Cardiac muscle cell (in vitro differentiated cells and primary cell): ENCODE measurements around the gene SLC6A12. TPM values are rescaled to one million over a fixed set of nuclear protein-coding genes. Genes with fewer than 3 reads are reported as not detected.

Source experiments
- DNase-seq, 2 donors: peaks; one replicate each; pipeline versions ENCODE4 v3.0.0 to v3.0.0-alpha.2; 2010 to 2017; ENCODE audit warnings: low read depth in 1 of 2, low spot score in 1 of 2
- H3K27ac ChIP-seq: fragments of 200-600 bp; sonication (generic); 2 replicates; pipeline ENCODE4 v1.5.1; 2016
- H3K27me3 ChIP-seq: fragments of 200-600 bp; sonication (generic); 2 replicates; pipeline ENCODE4 v1.6.0; 2016; ENCODE audit warnings: control low read depth
- H3K36me3 ChIP-seq: fragments of 200-600 bp; sonication (generic); 2 replicates; pipeline ENCODE4 v1.5.1; 2016; ENCODE audit warnings: control low read depth
- H3K4me1 ChIP-seq: fragments of 200-600 bp; sonication (generic); 2 replicates; pipeline ENCODE4 v1.8.1; 2017; ENCODE audit warnings: low read depth, mild to moderate bottlenecking, mixed run types
- H3K4me3 ChIP-seq: fragments of 200-600 bp; sonication (generic); 2 replicates; pipeline ENCODE4 v1.5.1; 2016; ENCODE audit warnings: mild to moderate bottlenecking
- H3K9me3 ChIP-seq: fragments of 200-600 bp; sonication (generic); 2 replicates; pipeline ENCODE4 v1.5.1; 2017; ENCODE audit warnings: low read depth, mild to moderate bottlenecking, control low read depth
- polyA plus RNA-seq: library from polyadenylated mRNA; unstranded; fragments of >200 nt; fragmentation: Nextera tagmentation; extraction: Ambion mirVana; gene quantifications from 2 replicates; pipeline ENCODE4 v1.2.1, GENCODE V29; 2016
- total RNA-seq: library from RNA; depleted of rRNA; stranded (reverse); fragments of >200 nt; gene quantifications from 2 replicates; pipeline ENCODE4 v1.2.3, GENCODE V29; 2016
- TF ChIP-seq, protein P1 (sequence below): IDR thresholded peaks from 2 replicates; pipeline ENCODE4 v1.5.1; 2012; ENCODE audit warnings: low read depth, mild to moderate bottlenecking, low read length

SLC6A12 gene
- total and polyA plus RNA-seq, 2 experiments from 2014 or later = 0.24 to 0.33 TPM

- Histone ChIP-seq H3K9me3 (no peaks in the 10 kb centered on the region), H3K4me3 (no peak overlapping the region), H3K27me3 (no peaks in the 10 kb centered on the region), H3K4me1 (peaks cover 1% of the 10 kb centered on the region), H3K36me3 (no peaks in the 10 kb centered on the region), H3K27ac (no peak overlapping the region)
- TF ChIP-seq, protein P1, sequence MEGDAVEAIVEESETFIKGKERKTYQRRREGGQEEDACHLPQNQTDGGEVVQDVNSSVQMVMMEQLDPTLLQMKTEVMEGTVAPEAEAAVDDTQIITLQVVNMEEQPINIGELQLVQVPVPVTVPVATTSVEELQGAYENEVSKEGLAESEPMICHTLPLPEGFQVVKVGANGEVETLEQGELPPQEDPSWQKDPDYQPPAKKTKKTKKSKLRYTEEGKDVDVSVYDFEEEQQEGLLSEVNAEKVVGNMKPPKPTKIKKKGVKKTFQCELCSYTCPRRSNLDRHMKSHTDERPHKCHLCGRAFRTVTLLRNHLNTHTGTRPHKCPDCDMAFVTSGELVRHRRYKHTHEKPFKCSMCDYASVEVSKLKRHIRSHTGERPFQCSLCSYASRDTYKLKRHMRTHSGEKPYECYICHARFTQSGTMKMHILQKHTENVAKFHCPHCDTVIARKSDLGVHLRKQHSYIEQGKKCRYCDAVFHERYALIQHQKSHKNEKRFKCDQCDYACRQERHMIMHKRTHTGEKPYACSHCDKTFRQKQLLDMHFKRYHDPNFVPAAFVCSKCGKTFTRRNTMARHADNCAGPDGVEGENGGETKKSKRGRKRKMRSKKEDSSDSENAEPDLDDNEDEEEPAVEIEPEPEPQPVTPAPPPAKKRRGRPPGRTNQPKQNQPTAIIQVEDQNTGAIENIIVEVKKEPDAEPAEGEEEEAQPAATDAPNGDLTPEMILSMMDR = no peak
- no peak for DNase-seq
Measured at GRCh38 chr12:256958-257357, 43.0 kb upstream of the SLC6A12 start.

DNA sequence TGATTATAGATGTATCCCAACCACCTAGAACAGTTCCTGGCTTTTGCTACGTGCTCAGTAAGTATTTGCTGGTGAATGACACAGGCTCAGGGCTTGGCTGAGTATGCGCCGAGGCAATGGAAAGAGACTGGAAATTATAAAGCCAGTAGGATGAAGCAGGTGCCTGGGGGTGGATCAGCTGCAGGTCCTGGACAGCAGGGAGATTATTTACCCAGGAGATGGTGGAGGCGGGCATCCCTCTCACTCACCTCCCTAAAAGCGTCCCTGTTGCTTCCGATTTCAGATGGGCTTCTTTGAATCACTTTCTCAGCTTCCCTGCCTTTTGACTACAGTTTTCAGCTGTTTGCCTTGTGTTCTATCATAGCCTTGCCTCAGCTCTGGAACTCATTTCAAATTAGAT is 42.3 kb upstream of the SLC6A12 start:
- Histone ChIP-seq H3K4me3 (no peak overlapping the region), H3K36me3 (no peaks in the 10 kb centered on the region), H3K4me1 (no peaks in the 10 kb centered on the region), H3K27ac (no peak overlapping the region), H3K9me3 (no peaks in the 10 kb centered on the region), H3K27me3 (no peaks in the 10 kb centered on the region)
- DNase-seq = no peak
- TF ChIP-seq, protein P1 = no peak

DNA sequence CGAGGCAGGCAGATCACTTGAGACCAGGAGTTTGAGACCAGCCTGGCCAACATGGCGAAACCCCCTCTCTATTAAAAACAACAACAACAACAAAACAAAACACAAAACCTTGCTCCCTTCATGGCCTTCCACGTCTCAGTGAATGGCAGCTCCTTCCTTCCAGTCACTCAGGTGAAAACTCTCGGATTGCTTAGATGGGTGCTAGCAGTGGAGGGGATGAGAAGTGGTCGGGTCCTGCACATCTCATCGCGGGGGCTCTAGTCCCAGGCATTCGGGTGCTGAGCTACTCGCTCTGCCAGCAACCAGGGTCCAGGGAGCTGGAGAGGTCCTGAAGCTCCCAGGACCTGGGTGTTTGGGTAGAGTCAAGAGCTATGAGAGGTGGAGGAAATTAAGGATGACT is 41.0 kb upstream of the SLC6A12 start:
- DNase-seq = no peak
- TF ChIP-seq, protein P1 = no peak
- H3K36me3 ChIP-seq = no peaks in the 10 kb centered on the region
- no peaks in the 10 kb centered on the region for H3K27me3 ChIP-seq
- no peak overlapping the region for H3K4me3 ChIP-seq
- H3K27ac ChIP-seq = no peak overlapping the region
- no peaks in the 10 kb centered on the region for H3K4me1 ChIP-seq
- no peaks in the 10 kb centered on the region for H3K9me3 ChIP-seq

GRCh38 chr12:254039-254438 is 40.1 kb upstream of the SLC6A12 start:
- Histone ChIP-seq H3K4me1 (no peaks in the 10 kb centered on the region), H3K9me3 (no peaks in the 10 kb centered on the region), H3K27me3 (no peaks in the 10 kb centered on the region), H3K4me3 (no peak overlapping the region), H3K36me3 (no peaks in the 10 kb centered on the region), H3K27ac (no peak overlapping the region)
- TF ChIP-seq, protein P1 = no peak
- DNase-seq = no peak

DNA sequence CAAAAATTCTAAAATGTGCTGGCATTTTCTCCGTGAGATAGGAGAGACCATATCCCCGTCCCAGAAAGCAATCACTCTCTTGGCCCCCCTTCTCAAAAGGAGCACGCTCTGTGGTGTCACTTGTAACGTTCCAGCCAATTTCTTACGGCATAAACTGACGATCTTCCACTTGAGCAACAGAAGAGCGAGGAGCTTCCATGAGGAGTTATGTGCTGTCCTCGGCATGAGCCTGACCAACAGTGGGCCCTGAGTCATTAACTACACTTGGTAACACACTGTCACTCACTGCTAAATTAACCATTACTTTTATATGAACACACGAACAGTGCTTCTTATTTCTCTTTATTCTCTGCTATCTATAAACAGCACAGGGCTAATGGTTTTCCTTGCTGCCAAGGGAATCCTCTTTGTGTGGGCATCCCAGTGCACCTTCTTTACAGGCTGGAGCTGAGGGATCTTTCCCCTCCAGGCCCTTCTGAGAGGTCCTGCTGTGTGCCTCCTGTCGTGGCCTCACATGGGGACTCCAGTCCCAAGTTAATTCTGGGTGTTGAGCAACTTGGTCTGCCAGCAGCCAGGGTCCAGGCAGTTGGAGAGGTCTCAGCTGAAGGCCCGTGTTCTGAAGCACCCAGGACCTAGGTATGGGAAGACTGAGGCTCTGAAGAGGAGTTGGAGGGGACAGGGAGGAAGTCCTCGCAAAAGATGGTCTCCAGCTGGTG is 39.3 kb upstream of the SLC6A12 start:
- TF ChIP-seq, protein P1 = no peak
- H3K36me3 ChIP-seq = no peaks in the 10 kb centered on the region
- no peak overlapping the region for H3K27ac ChIP-seq
- H3K27me3 ChIP-seq = no peaks in the 10 kb centered on the region
- H3K4me1 ChIP-seq = no peaks in the 10 kb centered on the region
- no peak for DNase-seq
- no peaks in the 10 kb centered on the region for H3K9me3 ChIP-seq
- H3K4me3 ChIP-seq = no peak overlapping the region
